H1 (cell line): Measurements from ENCODE around the gene ARHGAP4. TPM values are rescaled to one million over a fixed set of nuclear protein-coding genes. Genes with fewer than 3 reads are reported as not detected.

Experiments used
- EP300 ChIP-seq, 2 experiments: IDR thresholded peaks; 1 replicate in 1 of 2; 2 replicates in 1 of 2; pipeline ENCODE4 v1.6.1; 2011 to 2012; ENCODE audit warnings: low read depth in 2 of 2, low read length in 2 of 2, mild to moderate bottlenecking in 2 of 2, borderline replicate concordance in 1 of 2, inconsistent platforms in 1 of 2, moderate library complexity in 1 of 2
- PHF8 ChIP-seq: fragments of 200-600 bp; sonication (generic); conservative IDR thresholded peaks from 2 replicates; pipeline ENCODE4 v1.7.1; 2012; ENCODE audit warnings: low read depth, mild to moderate bottlenecking, inconsistent platforms, low read length, moderate library complexity
- RAD21 ChIP-seq, 2 experiments: IDR thresholded peaks in 1 of 2; conservative IDR thresholded peaks in 1 of 2; 2 replicates each; pipeline ENCODE4 v1.6.1; 2011; ENCODE audit warnings: low read depth in 2 of 2, low read length in 2 of 2, improper control_type of control experiment in 1 of 2, inconsistent platforms in 1 of 2, mild to moderate bottlenecking in 1 of 2, moderate library complexity in 1 of 2
- RXRA ChIP-seq: IDR thresholded peaks from 2 replicates; pipeline ENCODE4 v1.6.1; 2011; ENCODE audit warnings: low read depth, mild to moderate bottlenecking, low read length, moderate library complexity; ENCODE audit not compliant: insufficient read depth
- polyA plus RNA-seq, 7 experiments: library from polyadenylated mRNA; depleted of rRNA in 3 of 7; stranded (reverse) in 5 of 7; unstranded in 2 of 7; fragments of >200 nt in 5 of 7; fragments of 200-250 nt in 2 of 7; gene quantifications; 1 replicate in 5 of 7; 2 replicates in 1 of 7; 4 replicates in 1 of 7; pipeline versions ENCODE4 v1.2.1 to v1.2.3, GENCODE V29; 2011 to 2013; ENCODE audit warnings: missing spikeins in 2 of 7, mixed read lengths in 2 of 7
- total RNA-seq: library from RNA; stranded (reverse); fragmentation: NEBNext Ultra II Directional; extraction: Animal tissue kit (Norgen Biotek cat#: 25700); gene quantifications from 2 replicates; pipeline ENCODE4 v1.2.1, GENCODE V29; 2021

The ARHGAP4 gene
- total and polyA plus RNA-seq, 2 of the 8 experiments (the other 6 are each of a cell fraction or from before 2014, with no cell fraction given) = 23.9 to 26.0 TPM

DNA sequence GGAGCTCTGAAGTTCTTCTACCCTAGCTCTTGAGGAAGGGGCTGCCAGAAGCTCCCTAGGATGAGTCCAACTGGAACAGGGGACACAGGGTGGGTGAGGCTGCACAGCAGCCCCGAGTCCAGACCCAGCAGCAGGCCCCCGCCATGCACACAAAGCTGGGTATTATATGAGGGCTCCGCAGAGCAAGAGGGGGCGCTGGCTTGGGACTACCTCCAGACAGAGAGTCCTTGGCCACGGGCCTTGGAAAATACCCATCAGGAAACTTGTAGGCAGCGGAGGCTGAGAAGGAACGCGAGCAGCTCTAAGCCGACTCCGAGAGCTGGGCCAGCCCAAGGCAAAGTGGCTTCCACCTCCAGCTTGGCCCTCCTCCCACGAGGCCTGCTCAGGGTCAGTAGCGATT, 37.5 kb upstream of the ARHGAP4 start (continued):
- no peak for TF ChIP-seq RAD21 (IDR thresholded peaks at IDR 0.05 in 1 of 2, conservative IDR thresholded peaks at IDR 0.05 in 1 of 2; ENCODE audit: low read depth in 2 of 2, low read length in 2 of 2)
- no peak for TF ChIP-seq RXRA
- no peak for TF ChIP-seq EP300 (IDR thresholded peaks at IDR 0.05; ENCODE audit: borderline replicate concordance in 1 of 2, low read depth in 2 of 2, low read length in 2 of 2)
- no peak for TF ChIP-seq PHF8
